Stimulated activated CD8-positive, alpha-beta memory T cell treated with anti-CD3 and anti-CD28 coated beads, Interleukin-2, amount 100 ng/mL, for 48 hours (primary cell): ENCODE measurements around the gene MEIS1.

Experiments used
- DNase-seq, 2 donors: peaks; one replicate each; pipeline ENCODE4 v3.0.0-alpha.2; 2020; ENCODE audit warnings: low read depth in 2 of 2

MEIS1 gene

DNA sequence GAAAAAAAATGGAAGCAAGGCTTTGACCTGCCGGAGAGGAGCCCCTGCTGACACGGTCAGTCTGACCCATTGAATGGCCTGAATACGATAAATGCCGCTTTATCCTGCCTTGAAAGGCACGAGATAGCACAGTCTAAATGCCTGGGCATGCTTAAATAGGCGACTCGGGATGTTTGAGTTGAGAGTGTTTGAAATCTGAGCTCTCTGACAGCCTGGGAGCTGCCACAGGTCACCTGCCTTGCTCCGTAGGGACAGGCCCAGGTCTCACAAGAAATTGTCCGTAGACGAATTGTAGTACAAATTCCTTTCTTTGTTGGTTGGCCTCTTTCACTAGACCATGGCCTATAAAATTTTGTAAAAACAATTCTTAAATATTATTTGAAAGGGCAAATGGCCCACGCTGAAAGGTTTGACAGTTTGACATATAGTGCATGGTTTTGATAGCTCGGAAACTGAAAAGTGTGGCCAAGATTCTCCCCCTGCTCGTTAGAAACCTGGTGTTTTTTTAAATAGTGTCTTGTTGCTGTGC lies 72.8 kb downstream of the MEIS1 start:
- no peak for DNase-seq

DNA sequence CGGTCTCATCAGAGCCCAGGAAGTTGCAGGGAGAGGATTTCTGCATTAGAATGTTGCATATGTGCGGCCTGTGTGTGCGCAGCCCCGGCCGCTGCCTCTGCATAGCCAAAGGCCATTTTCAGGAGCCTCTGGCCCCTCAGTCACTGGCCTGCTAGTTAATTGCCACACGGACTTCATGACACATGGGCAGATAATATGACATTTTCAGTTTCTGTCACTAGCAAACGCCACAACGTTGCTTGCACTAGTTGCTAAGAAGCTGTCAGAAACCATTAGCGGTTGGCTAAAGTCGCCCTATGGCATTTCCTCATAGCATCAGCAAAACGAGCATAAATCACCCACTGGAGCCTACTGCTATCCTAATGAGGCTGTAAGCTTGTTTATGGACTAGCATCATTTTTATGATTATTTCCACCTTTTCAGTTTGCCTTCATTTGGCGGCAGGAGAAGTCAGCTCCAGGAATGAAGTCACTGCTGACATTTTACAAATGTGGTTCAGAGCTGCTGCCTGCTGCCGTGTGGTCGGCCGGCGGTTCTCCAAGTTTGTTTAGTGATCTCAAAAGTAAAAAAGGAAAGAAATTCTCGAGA lies 73.7 kb downstream of the MEIS1 start:
- no peak for DNase-seq

DNA sequence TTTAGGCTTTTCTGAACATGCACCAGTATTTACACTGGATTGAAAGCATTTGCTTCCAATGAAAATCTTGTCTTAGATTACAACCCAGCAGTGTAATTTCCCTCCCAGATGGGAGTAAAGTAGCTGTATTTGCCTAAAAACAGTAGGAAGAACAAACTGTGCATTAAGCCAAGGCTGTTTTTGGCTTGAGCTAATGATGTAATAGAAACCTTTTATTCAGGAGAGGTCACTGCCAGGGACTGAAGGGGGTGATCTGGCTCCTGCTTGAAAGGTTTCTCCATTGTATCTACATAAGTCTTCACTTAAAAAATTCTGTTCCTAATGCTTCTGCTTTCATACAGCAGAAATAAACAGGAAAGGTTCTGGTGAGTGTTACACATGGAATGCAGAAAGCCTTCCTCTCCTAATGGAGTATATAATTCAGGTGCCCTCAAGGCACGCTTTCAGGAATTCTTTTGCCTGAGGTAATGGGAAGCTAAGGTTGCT lies 74.4 kb downstream of the MEIS1 start:
- DNase-seq: no peak

DNA sequence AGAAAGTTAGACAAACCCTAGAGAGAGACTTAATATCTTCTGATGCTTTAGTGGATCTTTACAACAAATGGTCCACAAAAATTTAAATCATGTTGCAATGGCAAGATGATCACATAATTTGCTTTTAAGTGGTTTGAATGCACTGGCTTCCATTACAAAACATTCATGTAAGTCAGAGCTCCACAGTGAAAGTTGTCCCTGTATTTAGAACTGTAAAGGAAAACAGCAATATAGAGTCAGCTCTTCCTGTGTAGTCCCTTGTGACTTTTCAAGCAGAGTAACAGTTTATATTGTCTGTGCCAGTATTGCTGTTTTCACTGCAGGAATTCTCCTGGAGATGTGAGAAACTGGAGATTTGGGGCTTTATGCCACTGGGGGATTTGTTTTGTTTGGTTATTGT lies 77.7 kb downstream of the MEIS1 start:
- no peak for DNase-seq

DNA sequence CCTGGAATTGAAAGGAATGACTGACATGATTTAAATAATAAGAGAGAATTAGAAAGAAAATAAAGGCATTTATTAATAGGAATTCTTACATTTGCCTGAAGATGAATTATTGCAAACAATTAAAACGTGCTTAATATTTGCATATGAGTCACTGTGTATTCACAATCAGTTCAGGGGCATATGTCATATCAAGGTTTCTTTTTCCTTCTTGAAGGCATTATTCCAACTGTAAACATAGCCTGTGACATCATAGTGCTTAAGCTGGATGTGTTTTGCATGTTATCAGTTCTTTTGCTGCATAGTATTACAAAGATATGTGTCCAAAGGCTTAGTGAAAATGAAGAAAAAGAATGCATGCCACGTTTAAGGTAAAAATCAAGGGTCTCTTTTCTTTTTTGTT lies 80.8 kb downstream of the MEIS1 start:
- DNase-seq: no peak

DNA sequence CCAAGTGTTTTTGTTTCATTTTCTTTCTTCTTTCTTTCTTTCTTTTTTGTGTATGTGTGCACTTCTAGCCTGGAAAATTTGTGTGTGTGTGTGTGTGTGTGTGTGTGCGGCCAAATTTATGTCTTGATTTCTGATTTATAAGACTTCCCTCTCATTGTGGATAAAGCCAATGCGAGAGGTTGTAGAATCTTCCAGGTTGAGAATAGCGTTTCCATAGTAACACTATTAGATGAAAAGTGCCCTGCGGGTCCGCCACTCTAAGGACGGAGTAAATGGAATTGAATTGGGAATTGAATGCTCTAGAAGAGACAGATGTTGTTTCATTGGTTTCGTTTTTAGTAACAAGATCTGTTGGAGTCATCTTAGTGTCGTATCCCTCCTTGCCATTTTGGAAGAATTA lies 81.6 kb downstream of the MEIS1 start:
- no peak for DNase-seq

DNA sequence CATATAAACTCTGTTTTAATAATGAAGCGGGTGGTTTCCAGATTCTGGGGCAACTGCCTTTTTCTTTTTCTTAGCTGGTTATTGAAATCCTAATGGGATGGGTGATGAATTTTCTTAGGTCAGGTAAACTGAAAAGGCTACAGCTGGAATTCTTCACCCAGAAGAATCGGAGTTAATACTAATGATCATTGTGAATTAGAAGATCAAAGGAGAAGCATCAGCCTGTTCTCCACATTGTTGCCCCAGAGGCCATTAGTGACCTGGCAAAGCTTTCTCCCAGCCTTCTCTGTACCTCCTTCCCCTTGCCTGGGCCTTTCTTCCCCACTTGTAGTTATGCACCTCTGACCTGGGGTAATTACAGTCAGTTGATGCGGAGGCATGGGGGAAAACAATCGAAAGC lies 82.8 kb downstream of the MEIS1 start:
- no peak for DNase-seq

DNA sequence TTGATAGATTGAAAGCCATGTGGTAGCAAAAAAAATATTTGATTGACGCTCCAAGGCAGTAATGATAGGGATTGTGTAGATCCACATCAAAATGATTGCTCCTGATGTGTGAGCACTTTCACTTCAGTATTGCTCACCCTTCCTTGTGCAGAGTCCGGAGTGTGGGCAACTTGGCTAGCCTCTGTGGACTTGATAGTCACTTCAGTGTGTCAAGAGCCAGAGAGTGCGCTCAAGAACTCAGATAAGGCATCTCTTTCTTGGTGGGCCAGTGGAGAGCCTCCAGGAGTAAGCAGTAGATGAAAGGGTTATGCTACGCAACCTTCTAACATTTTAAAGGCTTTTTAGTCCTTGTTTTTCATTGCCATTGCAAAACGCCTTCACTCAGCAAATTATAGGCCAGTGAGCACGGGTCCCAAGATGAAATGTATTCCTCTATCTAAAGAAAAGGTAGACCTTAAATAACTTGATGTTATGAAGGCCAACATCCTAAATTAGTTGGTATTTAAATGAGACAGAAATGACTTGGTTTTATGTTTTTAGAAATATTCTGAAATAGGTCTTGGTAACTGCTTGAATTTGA lies 84.4 kb downstream of the MEIS1 start:
- DNase-seq: no peak

DNA sequence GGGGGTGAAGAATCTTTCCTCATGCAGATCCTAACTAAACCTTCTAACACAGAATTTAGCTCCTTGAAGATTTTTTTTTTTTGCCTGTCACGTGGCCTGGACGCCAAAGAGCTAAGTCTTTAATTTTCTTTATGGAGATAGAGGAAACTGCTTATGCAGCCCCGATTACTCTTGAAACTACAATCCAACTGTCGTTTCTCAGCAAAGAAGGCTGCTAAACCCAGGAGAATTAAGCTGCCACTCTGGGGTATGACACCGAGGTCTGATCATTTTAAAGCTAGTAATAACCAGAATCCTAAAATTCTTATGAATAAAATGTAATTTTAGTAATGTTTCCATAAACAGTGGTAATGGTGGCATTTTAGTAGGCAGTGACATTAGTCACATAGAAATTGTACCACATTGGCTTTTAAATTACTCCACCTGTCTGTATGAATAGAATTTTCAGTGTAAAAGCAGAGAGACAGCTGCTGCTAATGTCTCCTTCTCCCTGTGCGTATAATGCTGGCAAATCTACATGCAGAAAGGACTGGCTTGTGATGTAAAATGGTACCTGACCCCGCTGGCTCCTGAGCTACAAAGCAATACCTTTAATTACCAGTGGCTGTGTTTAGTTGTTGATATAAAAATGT lies 86.5 kb downstream of the MEIS1 start:
- DNase-seq: no peak

DNA sequence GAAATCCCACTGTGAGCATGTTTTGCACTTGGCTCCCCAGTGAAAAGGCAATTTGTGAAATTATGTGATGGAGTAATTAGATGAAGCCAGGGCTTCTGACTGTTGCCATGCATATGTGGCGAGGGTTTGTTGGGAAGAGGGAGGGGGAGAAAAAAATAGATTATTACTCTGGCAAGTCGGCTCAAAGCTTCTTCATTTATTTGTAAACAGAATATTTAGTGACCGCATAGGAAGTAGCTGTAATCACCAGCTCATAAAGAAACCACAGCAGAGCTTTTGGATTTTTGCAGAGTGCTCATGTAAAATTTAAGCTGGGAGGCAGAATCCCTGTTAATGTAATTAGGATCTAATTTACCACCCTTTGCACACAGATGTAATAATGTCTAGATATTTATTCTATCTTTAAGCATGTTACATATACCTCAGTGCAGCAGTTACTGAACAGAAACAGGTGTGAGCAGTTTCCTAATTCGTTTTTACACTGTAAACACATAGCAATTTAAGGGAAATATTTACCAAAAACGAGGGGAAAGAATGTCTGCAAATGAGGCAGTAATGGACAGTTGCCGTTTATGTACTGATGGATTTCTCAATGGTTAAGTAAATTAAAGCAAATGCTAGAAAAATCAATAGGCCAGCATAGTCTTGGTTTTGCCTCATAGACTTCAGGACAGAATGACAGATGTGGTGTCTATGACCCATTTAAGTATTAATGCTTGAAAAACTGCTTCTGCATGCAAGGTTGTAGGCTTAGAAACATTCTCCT lies 87.9 kb downstream of the MEIS1 start:
- DNase-seq: no peak

DNA sequence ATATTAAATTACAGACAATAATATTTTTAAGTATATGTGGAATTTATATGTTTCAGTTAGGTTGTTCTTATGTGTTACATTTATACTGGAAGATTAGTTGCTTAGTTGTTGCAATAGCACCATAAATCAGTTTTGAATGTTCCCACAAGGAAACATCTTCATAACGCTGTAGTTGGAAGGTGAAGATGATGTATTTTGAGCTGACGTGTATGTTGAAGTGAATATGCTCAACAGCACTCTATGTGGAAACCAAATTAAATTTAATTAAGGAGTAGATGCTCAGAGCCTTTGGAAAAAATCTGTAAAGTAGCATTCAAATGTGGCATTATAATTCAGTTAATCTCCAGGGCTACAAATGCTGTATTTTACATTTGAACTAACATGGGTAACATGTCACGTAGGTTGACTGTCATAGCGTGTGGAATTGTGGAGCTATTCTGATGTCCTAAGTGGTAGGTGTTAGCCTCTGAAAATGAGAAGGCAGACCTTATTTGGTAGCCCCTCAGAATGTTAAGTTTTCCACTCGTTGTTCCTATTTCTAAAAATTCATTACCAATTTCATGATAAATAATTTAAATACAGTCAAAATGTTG lies 88.5 kb downstream of the MEIS1 start:
- no peak for DNase-seq

DNA sequence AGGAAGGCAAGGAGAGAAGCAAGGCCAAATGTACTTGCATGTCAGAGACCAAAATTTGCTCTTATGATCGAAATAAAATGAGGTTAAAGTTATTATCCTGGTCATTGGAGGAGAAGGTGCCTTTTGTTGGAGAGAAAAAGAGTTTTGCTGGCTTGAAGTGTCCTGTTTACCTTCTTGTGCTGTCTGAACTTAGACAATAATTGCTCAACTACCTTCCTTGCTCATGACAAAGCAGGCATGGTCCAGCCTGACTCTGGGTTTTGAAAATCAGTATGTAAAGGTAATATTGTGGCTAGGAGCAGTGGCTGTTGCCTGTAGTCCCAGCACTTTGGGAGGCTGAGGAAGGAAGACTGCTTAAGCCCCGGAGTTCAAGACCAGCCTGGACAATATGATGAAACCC lies 89.1 kb downstream of the MEIS1 start:
- no peak for DNase-seq

DNA sequence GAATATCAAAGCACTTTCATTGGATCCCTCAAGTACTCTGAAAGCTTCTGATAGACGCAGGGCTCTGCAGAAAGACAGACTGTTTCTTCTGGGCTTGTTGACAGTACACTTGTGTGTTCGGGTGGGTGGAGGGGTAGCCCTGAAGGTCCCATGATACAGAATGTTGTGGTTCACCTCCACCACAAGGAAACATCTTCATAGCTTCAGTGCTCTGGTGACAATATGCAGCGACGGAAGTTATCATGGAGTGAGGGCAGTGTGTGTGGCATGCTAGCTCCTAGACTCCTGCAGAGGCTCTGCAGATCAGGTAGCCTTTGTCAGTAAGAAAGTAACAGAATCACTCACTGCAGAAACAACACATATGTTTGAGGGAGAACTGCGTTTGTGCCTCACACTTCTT lies 90.7 kb downstream of the MEIS1 start:
- DNase-seq: no peak

DNA sequence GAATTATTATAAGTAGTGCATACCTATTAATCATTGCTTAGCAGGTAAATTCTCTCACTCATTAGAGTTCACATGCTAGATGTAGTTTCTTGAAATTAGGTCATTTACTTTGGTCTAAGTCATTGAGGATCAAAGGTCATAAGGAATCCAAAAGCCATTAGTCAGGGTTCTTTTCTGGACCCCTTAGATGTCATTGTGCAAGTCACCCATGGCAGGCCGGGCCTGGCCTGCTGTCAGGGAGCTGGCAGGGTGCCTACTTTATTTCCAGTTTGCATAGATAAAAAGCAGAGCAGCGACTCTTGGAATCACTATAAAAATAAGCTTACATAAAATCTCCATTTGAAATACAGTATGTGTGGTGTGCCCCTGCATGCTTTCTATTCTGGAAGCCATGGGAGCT lies 91.3 kb downstream of the MEIS1 start:
- DNase-seq: no peak

DNA sequence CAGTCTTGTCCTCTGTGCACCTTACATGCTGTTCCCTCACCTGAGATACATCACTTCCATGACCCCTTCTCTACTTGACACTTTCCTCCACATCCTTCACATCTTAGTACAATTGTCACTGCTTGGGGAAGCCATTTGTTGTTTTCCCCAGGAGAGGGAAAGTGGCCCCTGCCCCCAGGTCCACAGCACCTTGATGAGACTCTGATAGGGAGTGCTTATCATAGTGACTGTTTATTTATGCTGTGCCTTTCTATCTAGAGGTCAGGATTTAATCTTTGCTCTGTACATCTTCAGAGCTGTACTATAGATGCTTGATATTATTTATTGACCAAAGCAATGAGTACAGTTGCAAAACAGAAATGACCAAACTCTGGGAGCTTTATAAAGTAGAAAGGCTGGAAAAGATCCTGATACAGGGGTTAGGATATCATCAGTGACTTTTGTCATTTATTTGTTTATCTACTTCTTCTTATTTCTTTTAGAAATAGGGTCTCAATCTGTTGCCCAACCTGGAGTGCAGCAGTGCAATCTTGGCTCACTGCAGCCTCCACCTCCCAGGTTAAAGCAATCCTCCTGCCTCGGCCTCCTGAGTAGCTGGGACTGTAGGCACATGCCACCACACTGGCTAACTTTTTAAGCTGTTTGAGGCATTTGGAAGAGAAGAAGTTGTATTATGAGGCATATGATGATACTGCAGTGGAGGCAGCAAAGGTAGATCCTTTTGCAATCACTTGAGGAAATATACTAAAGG lies 94.2 kb downstream of the MEIS1 start:
- no peak for DNase-seq

DNA sequence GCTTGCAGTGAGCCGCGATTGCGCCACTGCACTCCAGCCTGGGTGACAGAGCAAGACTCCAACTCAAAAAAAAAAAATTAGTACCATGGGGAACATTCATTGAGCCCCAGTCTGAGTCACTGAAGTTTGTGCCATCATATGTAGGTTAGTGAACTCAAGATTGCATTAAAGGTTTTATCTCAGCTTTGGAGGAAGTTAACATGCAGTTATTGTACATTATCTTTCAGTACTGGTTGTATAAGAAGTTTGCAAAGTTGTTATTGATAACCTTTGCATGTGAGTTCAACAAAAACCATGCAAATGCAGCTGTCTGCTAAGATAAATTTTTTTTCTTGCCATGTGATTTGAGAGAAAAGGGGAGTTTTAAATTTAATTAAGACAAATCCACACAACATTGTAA lies 95.7 kb downstream of the MEIS1 start:
- no peak for DNase-seq

DNA sequence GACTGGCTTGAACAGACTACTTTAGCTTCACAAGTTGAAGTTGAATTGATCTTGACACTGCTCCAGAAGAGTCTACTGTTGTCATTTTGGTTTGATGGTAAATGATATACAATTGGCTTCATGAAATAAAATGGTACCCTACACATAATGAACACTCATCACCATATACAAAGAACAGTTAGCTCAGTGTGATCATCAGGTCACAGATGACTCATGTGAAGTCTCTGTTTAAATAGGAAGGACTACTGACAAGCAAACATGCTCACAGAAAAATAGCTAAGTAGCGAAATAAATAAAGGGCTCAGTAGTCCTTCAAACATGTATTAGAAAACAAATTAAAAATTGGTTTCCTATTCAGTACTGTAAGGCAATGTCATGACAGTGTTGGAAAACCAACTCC lies 96.2 kb downstream of the MEIS1 start:
- no peak for DNase-seq

DNA sequence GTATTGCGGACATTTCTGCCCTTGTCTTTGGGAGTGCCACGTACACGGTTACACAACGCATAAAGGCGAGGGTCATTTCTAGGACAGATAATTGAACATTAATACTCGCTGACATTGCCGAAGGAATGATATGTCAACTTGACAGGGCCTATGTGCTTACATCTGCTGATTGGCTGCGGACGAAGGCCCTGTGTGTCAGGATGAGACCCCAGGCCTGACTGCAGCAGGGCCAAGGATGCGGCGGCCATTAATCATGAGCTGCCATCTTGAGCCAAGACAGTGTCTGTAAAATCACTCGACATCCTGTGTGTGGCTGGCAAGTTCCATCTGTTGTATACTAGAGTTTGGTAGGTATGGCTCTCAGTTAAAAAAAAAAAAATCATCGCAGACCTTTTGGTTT lies 96.6 kb downstream of the MEIS1 start:
- DNase-seq: no peak

DNA sequence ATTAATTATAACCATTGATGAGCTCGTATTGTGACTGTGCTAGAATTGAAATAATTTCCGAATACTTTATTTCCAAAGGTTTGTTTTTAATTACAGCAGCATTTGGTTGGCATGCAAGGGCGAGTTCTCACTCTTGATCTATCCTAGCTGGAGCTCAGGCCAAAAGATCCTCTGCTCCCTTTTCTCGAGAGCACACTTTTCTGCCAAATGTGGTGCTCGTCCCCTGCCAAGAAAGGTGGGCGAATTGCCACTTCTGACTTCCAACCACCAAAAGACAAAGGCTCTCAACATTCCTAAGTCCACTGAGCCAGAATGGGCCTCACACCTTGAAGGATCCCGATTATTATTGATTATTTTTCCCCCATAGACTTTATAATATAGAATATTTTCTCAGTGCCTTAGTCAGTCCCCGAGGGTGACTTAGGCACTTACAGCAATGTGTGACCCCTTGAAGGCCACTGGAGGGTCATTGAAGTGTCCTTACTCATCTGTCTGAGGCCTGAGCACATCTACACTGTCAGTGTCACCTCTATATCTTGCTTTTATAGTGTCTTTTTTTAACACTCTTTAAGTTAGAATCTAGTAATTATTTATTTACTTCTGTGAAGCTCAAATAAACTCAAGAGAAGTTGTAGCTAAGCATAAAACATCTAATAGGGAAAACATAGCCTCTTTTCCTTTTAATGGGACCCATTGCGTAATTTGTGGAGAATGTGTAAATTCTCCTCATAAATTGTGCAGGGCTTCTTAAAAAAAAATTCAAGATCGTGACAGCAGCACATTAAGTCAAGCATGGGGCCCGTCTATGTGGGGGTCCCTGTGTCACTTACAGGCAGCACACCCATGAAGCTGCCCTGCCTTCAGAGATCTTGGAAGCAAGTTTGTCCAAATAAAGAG lies 98.3 kb downstream of the MEIS1 start:
- no peak for DNase-seq

DNA sequence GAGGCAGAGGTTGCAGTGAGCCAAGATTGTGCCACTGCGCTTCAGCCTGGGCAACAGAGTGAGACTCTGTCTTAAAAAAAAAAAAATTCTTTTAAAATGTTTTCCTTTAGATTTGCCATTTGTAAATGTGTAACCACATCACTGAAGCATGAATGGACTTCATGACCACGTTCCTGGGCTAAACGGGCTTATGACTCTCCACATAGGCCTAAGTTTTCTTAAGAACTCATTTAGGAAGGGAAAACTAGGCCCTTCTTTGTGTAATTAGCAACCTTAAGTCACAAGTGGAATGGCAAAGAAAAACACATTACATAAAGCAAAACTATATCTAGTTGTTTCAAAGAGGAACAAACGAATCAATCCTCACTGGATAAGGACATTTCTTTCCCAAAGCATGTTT lies 99.5 kb downstream of the MEIS1 start:
- no peak for DNase-seq
